Activated CD8-positive, alpha-beta T cell treated with anti-CD3 and anti-CD28 coated beads for 36 hours (primary cell): Measurements from ENCODE around the gene ANXA5. TPM values are rescaled to one million over a fixed set of nuclear protein-coding genes. Genes with fewer than 3 reads are reported as not detected.
"Not testable (repeated sequence)": the region's sequence is repeated elsewhere in the genome, so short reads cannot be mapped to it uniquely, and the experiment has no call there.

Source experiments
- ATAC-seq: fragments of 200-7000 bp; cut with Tn5 transposase; one replicate; pipeline ENCODE4 v1.10.0; 2021; ENCODE audit warnings: mild to moderate bottlenecking, moderate library complexity
- CTCF ChIA-PET: fragments of 350-600 bp; sonication (Branson Sonifier 250); formaldehyde crosslinking; loops from one replicate; lab custom pipeline; 2021; ENCODE audit warnings: antibody characterized with exemption; lab: Charles Lee
- POLR2A ChIA-PET: fragments of 350-600 bp; sonication (Branson Sonifier 250); formaldehyde crosslinking; loops from one replicate; lab custom pipeline; 2021; ENCODE audit warnings: antibody characterized with exemption; lab: Charles Lee
- DNase-seq: peaks from one replicate; pipeline ENCODE4 v3.0.0-alpha.2; 2020
- H3K27ac Mint-ChIP-seq: one replicate; pipeline ENCODE4 v1.8.0; 2021; ENCODE audit warnings: mild to moderate bottlenecking, mixed read lengths
- H3K27me3 Mint-ChIP-seq: one replicate; pipeline ENCODE4 v1.8.0; 2021; ENCODE audit warnings: mixed read lengths
- H3K36me3 Mint-ChIP-seq: one replicate; pipeline ENCODE4 v1.8.0; 2021; ENCODE audit warnings: low read depth, mixed read lengths
- H3K4me1 Mint-ChIP-seq: one replicate; pipeline ENCODE4 v1.8.0; 2021; ENCODE audit warnings: low read depth, mixed read lengths
- H3K4me3 Mint-ChIP-seq: one replicate; pipeline ENCODE4 v1.8.0; 2021; ENCODE audit warnings: mild to moderate bottlenecking, moderate library complexity, mixed read lengths
- H3K9me3 Mint-ChIP-seq: one replicate; pipeline ENCODE4 v1.8.0; 2021; ENCODE audit warnings: mixed read lengths
- CTCF ChIP-seq: fragments of 200-600 bp; IDR thresholded peaks from one replicate; pipeline ENCODE4 v1.8.0; 2022; ENCODE audit warnings: antibody characterized with exemption, mild to moderate bottlenecking
- intact Hi-C: fragments of 100-400 bp; cut with micrococcal nuclease; formaldehyde crosslinking; loops from one replicate; pipeline ENCODE4 v1.10.0; 2022
- total RNA-seq, 2 experiments: library from RNA; stranded (reverse); gene quantifications; one replicate each; pipeline ENCODE4 v1.2.3, GENCODE V29; 2021

Gene ANXA5
- total RNA-seq, 2 experiments from 2014 or later, result 31.4 to 34.1 TPM

DNA sequence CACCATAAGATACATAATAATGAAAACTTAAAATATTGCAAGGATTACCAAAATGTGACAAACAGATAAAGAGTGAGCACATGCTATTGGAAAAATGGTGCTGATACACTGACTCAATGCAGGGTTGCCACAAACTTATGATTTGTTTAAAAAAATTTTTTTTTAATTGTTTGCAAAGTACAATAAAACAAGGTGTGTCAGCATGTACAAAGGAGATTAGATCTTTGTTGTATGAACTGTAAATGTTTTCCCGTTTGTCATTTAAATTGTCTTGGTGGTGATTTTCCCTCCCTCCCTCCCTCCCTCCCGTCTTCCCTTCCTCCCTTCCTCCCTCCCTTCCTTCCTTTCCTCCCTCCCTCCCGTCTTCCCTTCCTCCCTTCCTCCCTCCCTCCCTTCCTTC is 31.4 kb downstream of the ANXA5 start:
- H3K9me3 Mint-ChIP-seq, result no peaks in the 10 kb centered on the region
- ChIA-PET CTCF (no interaction called here), POLR2A (no interaction called here)
- no peak for TF ChIP-seq CTCF
- H3K27ac Mint-ChIP-seq, result no peak overlapping the region
- H3K27me3 Mint-ChIP-seq, result peaks cover 2% of the 10 kb centered on the region
- intact Hi-C loops, result no loop called here
- DNase-seq, result no peak
- no peaks in the 10 kb centered on the region for H3K4me1 Mint-ChIP-seq
- H3K36me3 Mint-ChIP-seq, result no peaks in the 10 kb centered on the region
- no peak for ATAC-seq
- H3K4me3 Mint-ChIP-seq, result no peak overlapping the region

DNA sequence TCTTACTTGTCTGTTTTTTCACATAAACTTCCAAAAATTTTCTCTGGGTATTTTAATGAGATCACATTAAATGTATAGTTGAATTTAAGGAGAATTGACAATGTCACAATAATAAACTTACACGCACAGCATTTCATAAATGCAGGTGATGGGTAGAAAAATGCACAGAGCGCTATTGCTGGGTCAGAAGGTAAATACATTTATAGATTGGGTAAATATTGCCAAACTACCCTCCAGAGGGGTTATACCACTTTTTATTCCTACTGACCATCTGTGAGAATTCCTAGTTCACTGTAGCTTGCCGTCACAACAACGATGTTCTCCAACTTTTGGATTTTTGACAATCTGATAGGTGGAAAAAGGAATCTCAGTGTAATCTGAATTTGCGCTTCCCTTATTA is 34.6 kb downstream of the ANXA5 start:
- no peaks in the 10 kb centered on the region for H3K36me3 Mint-ChIP-seq
- no peaks in the 10 kb centered on the region for H3K4me1 Mint-ChIP-seq
- intact Hi-C loops, result no loop called here
- DNase-seq (no peak), ATAC-seq (no peak)
- peaks cover 4% of the 10 kb centered on the region for H3K27me3 Mint-ChIP-seq
- H3K4me3 Mint-ChIP-seq, result no peak overlapping the region
- TF ChIP-seq CTCF, result no peak
- ChIA-PET POLR2A (no interaction called here), CTCF (interaction anchor here (0.8 kb wide), 1 partner anchor 20 kb away, joined by 3 read pairs; no protein-coding TSS in a partner anchor)
- no peaks in the 10 kb centered on the region for H3K9me3 Mint-ChIP-seq
- no peak overlapping the region for H3K27ac Mint-ChIP-seq

GRCh38 chr4:121660175-121660933 is 36.4 kb downstream of the ANXA5 start:
- H3K9me3 Mint-ChIP-seq, intact Hi-C loops, H3K4me1 Mint-ChIP-seq, H3K36me3 Mint-ChIP-seq, POLR2A ChIA-PET, H3K27me3 Mint-ChIP-seq, ATAC-seq, DNase-seq, H3K4me3 Mint-ChIP-seq, H3K27ac Mint-ChIP-seq, CTCF ChIA-PET: not testable (repeated sequence)

GRCh38 chr4:121658125-121658524 is 38.7 kb downstream of the ANXA5 start:
- intact Hi-C loops, result loop anchor here (10.0 kb wide), 2 partner anchors 173 to 283 kb away; no protein-coding TSS in a partner anchor
- Mint-ChIP-seq H3K4me3 (no peak overlapping the region), H3K9me3 (no peaks in the 10 kb centered on the region), H3K36me3 (no peaks in the 10 kb centered on the region), H3K27ac (no peak overlapping the region), H3K27me3 (peaks cover 4% of the 10 kb centered on the region), H3K4me1 (no peaks in the 10 kb centered on the region)
- no peak for ATAC-seq
- no peak for DNase-seq
- no peak for TF ChIP-seq CTCF
- CTCF ChIA-PET, result interaction anchor here (1.3 kb wide), 1 partner anchor 10 kb away, joined by 3 read pairs; no protein-coding TSS in a partner anchor
- POLR2A ChIA-PET, result no interaction called here

DNA sequence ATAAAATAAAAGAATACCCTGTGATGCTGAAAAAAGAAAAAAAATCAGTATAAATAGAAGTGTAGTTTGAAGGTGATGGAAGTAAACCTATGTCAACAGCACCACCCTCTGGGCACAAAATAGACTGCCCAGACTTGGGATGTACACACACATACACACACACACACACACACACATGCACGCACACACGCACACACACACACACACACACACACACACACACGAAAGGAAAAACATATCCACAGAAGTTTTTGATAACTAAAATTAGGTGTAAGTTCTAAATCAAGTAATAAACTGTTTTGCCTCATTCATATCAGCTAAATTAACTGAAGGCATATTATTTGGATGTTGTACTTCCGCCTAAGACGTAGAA is 40.5 kb downstream of the ANXA5 start:
- ChIA-PET POLR2A (no interaction called here), CTCF (interaction anchor here (0.6 to 2.0 kb wide), 3 partner anchors 17 to 286 kb away, joined by 3 to 7 read pairs (median 4); no protein-coding TSS in a partner anchor)
- DNase-seq (peak; percentile 58), ATAC-seq (peak; percentile 56)
- no peaks in the 10 kb centered on the region for H3K4me1 Mint-ChIP-seq
- TF ChIP-seq CTCF, result no peak
- H3K27ac Mint-ChIP-seq, result no peak overlapping the region
- H3K27me3 Mint-ChIP-seq, result peaks cover 6% of the 10 kb centered on the region
- H3K36me3 Mint-ChIP-seq, result no peaks in the 10 kb centered on the region
- H3K9me3 Mint-ChIP-seq, result no peaks in the 10 kb centered on the region
- no peak overlapping the region for H3K4me3 Mint-ChIP-seq
- intact Hi-C loops, result loop anchor here (10.0 kb wide), 2 partner anchors 171 to 281 kb away; no protein-coding TSS in a partner anchor
